NCI-H526 (cell line): ENCODE results near the gene SELENOO.
A peak's percentile ranks its signal among the peaks of the same experiment; 100 is the strongest.
"Not testable (repeated sequence)": the region's sequence is repeated elsewhere in the genome, so short reads cannot be mapped to it uniquely, and the experiment has no call there.

Experiments used
- DNase-seq, 2 experiments: peaks; one replicate each; lab custom pipeline; 2025; lab: John Stamatoyannopoulos, UW

SELENOO gene

DNA sequence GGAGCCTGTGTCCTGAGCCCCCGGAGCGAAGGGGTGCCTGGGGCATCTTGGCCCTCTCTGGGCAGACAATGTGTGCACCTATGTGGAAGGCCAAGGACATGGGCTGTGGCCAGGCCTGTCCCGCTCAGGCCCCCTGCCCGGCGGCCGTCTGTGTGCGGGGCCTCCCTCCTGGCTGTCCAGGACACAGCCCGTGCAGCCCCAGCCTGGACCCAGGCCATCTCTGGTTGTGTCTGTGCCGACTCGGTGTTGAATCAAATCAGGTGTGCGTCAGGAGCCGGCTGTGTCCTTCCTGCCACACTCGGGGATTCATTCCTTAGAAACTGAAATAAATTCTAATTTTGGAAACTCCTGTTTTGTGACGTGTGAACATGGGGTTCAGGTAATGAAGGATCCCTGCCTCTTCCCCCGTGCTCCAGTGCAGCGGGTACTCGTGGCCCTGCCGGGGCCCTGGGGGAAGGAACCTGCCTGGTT is 1.5 kb upstream of the SELENOO start:
- DNase-seq = no peak

DNA sequence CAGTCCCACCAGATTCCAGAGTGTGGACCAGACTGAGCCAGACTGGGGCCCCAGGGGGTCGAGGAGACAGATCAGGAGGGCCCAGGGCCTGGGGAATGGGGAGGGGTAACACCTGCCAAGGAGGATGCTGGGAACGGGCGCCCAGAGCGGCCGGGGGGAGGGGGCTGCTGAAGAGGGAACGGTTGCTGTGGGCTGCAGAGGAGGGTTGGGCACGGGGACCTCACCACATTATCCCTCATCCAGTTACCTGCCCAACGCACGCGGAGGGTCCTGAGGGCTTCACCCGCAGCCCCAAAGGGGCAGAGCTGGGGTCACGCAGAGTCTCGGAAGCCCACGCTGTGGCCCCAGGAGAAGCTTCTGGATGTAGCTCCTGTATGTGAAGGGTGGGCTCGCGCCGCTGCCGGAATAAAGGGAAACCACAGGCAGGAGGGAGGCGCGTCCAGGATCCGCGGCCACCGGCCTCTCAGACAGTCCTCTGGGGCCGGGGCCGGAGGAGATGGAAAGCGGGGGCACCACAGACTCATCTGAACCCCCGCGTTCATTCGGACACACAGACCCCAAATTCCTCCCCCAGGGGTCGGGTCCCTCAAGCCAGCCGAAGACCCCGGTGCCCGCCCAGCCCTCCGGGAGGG is 866 bp upstream of the SELENOO start:
- peak in 1 of 2 experiments; percentile 36 for DNase-seq

DNA sequence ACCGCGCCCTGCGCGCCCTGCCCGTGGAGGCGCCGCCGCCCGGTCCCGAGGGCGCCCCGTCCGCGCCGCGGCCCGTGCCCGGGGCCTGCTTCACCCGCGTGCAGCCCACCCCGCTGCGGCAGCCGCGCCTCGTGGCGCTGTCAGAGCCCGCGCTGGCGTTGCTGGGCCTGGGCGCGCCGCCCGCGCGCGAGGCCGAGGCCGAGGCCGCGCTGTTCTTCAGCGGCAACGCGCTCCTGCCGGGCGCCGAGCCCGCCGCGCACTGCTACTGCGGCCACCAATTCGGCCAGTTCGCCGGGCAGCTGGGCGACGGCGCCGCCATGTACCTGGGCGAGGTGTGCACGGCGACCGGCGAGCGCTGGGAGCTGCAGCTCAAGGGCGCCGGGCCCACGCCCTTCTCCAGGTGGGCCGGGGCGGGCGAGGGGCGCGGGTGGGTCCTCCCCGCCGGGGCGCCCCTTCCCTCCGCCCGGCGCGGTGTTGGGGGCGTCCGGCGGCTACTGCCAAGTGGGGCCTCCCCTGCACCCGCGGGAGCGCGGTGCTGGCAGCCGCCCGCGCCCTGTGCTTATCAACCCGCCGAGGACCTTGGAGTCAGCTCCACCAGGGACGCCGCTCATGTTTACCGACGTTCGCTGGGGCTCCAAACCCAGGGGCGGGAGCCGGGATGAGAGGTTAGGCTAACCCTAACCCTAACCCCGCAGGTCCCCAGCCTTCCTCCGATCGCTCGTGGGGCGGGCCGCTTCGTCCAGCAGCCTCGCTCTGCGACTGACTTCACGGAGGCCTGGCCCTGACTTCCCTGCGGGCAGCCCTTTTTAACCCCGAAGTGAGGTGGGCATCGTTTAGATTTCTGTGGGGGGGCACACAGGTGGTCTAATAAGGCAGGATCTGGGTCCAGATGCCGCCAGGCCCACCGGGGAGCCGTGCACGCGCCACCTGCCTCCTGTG is 649 bp downstream of the SELENOO start:
- DNase-seq = no peak

DNA sequence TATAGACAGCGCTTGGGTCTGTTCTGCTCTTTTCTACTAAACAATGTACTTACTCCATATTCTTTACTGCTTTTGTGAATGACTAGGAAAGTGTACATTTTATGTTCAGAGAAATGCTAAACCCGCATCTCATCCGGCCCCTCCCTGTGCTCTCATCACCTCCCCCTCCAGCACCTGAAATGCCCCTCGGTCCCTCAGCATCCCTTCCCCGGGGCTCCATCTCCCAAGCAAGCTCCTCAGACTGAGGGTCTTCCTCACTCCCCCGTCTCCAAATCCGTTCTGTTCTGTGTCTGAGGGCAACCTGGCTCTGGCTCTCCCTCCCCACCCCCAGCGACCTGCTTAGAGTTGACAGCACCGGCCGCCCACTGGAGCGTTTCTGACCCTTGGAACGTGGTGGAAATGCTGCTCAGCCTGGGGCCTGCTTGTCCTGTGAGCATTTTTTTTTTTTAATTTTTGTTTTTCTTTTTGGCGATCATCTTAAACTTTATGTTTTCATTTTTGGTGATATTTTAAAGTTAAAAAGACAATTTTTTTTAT is 1.4 kb downstream of the SELENOO start:
- peak in 1 of 2 experiments; percentile 22 for DNase-seq

DNA sequence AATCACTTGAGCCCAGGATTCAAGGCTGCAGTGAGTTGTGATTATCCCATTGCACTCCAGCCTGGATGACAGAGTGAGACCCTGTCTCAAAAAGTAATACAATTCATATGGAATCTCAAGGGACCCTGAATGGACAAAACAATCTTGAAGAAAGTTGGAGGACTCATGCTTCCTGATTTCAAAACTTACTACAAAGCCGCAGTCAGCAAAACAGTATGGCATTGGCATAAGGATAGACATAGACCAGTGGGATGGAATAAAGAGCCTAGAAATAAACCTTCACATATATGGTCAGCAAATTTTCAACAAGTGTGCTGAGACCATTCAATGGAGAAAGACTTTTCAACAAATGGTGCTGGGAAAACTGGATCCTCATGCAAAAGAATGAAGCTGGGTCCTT is 2.5 kb downstream of the SELENOO start:
- no peak for DNase-seq

DNA sequence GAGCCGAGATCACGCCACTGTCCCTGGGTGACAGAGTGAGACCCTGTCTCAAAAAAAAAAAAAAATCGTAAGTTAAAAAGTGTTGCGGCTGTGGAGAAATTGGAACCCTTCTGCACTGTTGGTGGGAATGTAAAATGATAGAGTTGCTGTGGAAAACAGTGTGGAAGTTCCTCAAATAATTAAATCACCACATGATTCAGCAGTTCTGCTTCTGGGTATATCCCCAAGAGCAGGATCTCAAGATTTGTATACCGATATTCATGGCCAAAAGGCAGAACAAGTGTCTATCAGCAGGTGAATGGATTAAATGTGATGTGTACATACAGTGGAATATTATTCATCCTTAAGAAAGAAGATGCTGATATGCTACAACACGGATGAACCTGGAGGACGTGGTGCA is 3.8 kb downstream of the SELENOO start:
- DNase-seq = no peak

DNA sequence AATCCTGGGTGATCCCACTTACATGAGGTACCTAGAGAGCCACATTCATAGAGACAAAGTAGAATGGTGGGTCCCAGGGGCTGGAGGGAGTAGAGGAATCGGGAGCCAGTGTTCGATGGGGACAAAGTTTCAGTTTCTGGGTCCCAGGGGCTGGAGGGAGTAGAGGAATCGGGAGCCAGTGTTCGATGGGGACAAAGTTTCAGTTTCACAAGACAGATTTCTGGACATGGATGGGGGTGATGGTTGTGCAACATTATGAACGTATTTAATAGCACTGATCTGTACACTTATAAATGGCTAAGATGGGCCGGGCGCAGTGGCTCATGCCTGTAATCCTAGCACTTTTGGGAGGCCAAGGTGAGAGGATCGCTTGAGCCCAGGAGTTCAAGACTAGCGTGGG is 4.2 kb downstream of the SELENOO start:
- not testable (repeated sequence) for DNase-seq

DNA sequence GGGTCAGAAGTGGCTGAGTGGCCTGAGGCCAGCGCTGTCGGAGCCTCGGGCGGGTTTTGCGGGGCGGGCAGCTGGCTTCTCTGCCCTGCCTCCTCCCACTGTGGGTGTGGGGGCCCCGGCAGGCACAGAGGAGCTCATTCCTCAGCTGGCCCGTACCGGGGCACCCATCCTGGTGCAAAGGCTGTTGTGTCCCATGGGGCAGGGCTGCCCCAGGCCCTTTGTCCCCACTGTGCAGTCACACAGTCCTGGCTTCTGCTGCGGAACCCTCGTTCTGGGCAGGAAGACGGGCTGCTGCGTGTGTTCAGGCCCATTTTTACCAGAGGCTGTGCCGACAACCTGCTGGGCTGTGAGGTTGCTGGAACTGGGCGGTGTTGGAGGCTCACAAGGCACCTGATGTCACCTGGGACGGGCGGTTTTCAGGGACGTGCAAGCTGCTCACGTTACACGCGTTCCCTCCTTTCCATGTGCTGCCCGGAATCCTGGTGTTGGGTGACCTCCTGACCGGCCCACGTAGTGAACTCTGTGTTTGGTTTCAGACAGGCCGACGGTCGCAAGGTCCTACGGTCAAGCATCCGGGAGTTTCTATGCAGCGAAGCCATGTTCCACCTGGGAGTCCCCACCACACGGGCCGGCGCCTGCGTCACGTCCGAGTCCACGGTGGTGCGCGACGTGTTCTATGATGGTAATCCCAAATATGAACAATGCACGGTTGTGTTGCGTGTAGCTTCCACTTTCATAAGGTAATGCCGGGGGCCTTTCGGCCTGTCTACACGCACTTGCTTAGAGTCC is 5.2 kb downstream of the SELENOO start:
- no peak for DNase-seq

DNA sequence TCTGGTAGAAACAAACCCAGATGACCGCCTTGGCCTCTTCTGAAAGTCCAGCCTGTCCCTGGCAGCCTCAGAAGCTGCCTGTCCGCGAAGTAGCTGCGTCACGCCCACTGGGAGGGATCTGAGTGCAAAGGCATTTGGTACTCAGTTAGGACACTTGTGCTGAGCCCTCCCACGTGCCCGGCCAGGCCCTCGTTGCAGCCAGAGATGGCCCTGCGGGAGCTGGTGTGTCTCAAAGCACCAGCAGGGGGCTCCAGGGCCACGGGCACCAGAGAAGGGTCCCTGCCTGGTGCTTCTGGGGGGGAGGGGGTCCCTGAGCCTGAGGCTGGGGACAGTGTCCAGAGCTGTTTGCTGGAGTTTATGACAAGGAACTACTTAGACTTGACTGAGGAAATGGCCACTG is 5.8 kb downstream of the SELENOO start:
- DNase-seq = peak in 1 of 2 experiments; percentile 53

DNA sequence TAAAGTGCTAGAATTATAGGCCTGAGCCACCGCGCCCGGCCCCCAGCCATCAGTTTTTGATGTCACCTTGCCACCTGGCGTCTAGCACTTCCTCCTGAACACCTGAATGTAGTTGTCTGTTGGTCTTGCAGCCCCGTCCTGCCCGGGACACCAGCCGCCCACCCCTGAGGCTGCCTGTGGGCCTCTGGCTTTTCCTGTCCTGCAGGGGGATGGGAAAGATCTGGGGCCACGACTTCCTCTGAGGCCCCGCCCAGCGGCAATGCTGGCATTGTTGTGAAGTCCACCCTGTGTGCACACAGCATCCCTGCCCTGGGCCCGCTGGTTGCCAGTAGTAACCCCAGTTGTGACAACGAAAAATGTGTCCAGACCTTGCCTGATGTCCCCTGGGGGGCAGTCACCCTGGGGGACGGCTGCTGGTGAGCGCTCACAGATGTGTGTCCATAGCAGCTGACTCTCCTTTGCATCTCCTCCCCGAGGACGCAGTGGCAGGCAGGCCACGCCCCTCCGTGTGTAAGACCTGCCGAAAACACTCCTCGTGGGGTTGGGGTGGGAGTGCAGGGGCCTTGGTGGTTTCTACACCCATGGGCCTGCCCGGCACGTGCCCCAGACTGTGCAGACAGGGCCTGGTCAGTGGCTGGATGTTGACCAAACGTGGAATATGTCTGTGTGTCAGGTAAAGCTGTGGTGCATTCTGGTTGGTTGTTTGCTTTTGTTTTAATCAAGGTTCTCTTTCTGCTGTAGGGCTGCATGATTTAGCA is 6.8 kb downstream of the SELENOO start:
- DNase-seq = no peak

DNA sequence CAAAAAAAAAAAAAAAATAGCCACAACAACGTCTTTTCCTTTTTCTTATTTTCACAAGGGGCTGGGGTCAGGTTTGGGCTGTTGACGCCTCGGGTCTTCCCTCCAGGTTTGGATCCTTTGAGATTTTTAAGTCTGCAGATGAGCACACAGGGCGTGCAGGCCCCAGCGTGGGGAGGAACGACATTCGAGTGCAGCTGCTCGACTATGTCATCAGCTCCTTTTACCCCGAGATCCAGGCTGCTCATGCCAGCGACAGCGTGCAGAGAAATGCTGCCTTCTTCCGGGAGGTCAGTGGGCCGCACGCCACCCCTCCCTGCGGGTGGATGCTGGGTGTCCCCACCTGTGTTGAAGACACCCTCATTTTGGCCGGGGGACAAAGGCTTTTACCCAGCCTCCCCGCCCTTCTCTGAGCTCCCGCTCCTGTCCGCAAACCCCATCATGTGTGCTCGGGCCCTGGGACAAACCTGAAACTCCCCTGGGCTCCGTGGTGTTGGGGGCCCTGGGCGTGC is 7.7 kb downstream of the SELENOO start:
- no peak for DNase-seq

DNA sequence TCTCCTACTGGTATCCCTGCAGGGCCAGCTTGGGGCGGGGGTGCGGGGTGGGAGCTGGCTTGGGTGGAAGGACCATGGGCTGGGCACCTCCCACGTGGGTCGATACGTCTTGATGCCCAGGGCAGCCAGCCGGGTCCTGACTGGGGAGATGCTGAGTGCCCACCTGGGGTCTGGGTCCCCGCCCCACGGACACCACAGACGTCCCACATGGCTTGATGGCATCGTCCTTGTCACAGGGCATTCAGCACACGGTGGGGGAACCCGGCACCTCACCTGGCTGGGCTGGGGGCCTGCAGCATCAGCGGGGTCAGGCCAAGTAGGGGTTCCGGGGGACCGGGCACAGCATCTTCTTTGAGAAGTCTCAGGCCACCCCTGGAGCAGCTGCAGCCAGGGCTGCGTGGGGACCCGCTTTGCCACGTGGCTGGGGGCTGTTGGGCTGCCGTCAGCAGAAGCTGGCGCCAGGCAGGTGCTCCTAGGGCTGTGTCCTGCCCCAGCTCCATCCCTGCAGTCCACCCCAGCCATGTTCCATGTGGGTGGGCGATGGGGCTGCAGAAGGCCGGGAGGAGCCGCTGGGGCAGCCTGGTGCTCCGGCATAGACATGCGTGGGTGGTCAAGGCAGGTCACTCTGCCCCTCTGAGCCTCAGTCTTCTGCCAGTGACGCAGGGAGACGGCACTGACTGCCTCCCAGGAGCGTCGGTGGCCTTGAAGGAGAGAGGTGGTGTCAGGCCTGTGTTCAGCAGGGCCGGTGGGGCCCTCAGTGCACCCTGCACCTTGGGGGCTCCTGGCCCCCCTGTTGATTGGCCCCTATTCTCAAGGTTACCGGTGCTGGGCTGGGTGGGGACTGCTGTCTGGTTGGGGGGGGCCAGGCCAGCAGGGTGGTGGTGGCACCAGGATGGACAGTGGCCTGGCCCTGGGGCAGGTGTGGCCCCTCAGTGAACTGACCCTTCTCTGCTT is 8.4 kb downstream of the SELENOO start:
- no peak for DNase-seq

DNA sequence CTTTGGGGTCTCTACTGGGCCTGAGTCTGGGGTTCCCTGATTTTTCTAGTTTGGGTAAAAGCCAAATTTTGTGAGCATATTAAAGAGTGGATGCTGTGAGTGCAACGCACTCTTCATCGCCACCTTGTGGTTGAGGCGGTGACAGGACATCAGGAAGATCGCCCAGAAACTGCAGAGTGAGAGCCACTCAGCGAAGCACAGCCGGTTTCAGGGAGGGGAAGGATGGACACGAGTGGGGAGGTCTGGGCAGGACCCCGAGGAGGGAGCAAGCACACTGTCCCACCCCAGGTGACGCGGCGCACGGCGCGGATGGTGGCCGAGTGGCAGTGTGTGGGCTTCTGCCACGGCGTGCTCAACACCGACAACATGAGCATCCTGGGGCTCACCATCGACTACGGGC is 9.1 kb downstream of the SELENOO start:
- peak in 1 of 2 experiments; percentile 49 for DNase-seq

DNA sequence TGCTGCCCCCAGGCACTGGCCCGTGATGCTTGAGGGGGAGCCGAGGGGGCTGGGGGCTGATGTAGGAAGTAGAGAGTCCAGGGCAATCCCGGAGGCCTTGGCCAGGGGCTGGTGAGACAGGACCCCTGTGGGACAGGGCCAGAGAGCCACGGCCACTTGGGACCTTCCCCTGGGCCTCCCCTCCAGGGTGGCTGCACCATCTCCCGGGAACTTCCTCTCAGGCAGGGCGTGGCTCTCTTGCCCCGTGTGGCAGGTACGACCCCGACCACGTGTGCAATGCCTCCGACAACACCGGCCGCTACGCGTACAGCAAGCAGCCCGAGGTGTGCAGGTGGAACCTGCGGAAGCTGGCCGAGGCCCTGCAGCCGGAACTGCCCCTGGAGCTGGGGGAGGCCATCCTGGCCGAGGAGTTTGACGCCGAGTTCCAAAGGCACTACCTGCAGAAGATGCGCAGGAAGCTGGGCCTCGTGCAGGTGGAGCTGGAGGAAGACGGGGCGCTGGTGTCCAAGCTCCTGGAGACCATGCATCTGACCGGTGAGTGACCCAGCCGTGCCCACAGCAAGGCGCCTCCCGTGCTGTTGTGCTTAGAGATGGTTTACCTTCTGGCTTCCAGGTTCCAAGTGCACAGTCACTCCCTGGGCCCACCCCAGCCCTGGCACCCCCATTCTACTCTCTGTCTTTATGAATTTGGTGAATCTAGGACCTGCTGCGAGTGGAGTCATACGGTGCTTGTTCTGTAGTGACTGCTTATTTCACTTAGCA is 9.7 kb downstream of the SELENOO start:
- no peak for DNase-seq

DNA sequence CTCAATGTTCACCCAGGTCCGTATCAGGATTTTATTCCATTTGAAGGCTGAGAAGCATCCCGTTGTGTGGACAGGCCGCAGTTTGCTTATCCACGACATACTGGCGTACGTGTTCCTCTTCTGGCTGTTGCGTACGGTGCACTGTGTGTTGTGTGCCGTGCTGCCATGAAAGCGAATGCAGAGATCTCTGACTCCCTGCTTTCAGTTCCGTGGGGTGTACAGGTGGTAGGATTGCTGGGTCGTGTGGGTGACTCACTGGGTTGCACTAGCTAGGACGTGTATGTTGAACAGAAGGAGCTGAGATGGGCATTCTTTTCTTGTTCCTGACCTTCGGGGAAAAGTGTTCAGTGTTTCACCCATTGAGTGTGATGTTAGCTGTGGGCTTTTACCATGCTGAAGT is 10.3 kb downstream of the SELENOO start:
- no peak for DNase-seq

DNA sequence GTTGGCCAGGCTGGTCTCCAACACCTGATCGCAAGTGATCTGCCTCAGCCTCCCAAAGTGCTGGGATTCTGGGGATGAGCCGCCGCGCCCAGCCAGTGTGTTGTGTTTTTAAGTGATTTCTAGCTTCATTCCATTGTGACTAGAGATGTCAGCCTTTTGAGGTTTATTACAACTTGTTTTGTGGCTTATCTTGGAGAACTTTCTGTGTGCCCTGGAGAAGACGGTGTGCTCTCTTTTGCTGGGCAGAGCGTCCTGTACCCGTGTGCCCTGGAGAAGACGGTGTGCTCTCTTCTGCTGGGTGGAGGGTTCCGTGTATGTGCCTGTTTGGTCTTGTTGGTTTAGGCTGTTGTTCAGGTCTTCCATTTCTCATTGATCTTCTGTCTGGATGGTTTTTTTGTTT is 12.5 kb downstream of the SELENOO start:
- no peak for DNase-seq

DNA sequence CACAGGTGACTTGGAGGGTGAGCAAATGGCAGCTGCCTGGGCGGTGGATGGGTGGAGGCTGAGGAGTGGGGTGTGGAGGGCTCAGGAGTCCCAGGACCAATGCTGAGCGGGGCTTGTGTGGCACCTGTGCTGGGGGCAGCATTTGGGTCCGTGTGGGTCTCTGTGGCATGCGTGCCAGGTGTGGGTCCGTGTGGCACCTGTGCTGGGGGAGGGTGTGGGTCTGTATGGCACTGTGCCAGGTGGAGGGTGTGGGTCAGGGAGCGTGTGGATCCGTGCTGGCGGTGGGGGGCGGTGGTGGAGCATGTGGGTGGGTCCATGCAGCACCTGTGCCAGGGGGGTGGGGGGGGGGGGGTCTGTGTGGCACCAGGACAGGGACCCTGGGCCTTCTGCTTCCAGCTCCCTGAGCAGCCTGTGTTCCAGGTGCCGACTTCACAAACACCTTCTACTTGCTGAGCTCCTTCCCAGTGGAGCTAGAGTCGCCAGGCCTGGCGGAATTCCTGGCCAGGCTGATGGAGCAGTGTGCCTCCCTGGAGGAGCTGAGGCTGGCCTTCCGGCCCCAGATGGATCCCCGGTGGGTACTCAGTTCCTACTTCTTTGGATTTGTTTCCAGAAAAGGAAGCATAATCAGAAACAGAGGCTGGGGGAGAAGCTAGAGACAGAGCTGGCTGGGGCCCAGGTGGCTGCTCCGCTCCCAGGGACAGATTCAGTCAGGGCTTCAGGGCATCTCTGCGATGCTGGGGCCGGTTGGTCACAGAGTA is 14.7 kb downstream of the SELENOO start:
- DNase-seq = no peak

DNA sequence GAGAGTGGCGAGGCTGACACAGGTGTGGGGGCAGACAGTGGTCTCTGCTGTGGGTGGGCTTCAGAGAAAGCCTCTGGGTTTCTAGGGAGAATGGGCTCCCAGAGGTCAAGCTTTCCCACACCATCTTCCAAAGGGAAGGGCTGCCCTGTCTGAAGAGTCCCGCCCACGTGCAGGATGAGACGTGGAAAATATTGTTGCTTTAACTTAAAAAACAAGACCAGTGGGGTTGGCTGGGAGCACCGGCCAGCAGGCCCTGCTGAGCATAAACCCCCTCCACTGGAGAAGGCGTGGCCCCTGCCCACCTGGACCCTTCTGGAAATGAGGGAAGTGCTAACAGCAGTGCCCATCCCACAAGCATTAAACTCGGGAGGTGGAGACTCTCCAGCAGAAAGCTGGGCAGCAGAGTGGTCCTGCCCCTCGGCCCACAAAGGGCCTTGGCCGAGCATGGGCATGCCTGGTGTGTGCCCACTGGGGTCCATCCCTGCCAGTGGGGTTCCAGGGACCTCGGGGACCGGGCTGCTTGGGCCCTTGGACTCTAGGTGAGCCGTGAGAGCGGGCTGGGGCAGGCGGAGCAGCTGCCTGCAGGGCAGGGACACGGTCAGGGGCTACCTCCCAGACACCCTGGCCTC is 15.4 kb downstream of the SELENOO start:
- no peak for DNase-seq
